GM21529 (cell line): ENCODE measurements around the gene TSPAN11.

Experiments
- ATAC-seq: cut with Tn5 transposase; IDR thresholded peaks from one replicate; pipeline ENCODE4 v1.9.1; 2021; ENCODE audit not compliant: unreplicated experiment

Gene TSPAN11

GRCh38 chr12:30977537-30978349 lies 51.2 kb downstream of the TSPAN11 start:
- no peak for ATAC-seq

- no peak for ATAC-seq
These were observed 52.1 kb downstream of the TSPAN11 start for GRCh38 chr12:30978639-30979038.

- ATAC-seq = no peak
These were observed 53.1 kb downstream of the TSPAN11 start for GRCh38 chr12:30979371-30980259.

GRCh38 chr12:30980955-30981662 lies 54.6 kb downstream of the TSPAN11 start:
- ATAC-seq = no peak

- ATAC-seq = no peak
These were observed 55.9 kb downstream of the TSPAN11 start for GRCh38 chr12:30982413-30982812.

GRCh38 chr12:30985814-30986452 lies 59.4 kb downstream of the TSPAN11 start:
- peak; percentile 59 for ATAC-seq

GRCh38 chr12:30988086-30988485 lies 61.5 kb downstream of the TSPAN11 start:
- no peak for ATAC-seq

GRCh38 chr12:30988646-30989286 lies 62.2 kb downstream of the TSPAN11 start:
- no peak for ATAC-seq

GRCh38 chr12:30989754-30990153 lies 63.2 kb downstream of the TSPAN11 start:
- peak; percentile 75 for ATAC-seq

- no peak for ATAC-seq
These were observed 63.8 kb downstream of the TSPAN11 start for GRCh38 chr12:30990316-30990715.

- no peak for ATAC-seq
These were observed 64.2 kb downstream of the TSPAN11 start for GRCh38 chr12:30990776-30991175.

- no peak for ATAC-seq
These were observed 64.9 kb downstream of the TSPAN11 start for GRCh38 chr12:30991466-30991865.

GRCh38 chr12:30992381-30992780 lies 65.8 kb downstream of the TSPAN11 start:
- no peak for ATAC-seq

GRCh38 chr12:30993766-30994165 lies 67.2 kb downstream of the TSPAN11 start:
- no peak for ATAC-seq

GRCh38 chr12:30994274-30994673 lies 67.7 kb downstream of the TSPAN11 start:
- no peak for ATAC-seq

- ATAC-seq = no peak
These were observed 69.7 kb downstream of the TSPAN11 start for GRCh38 chr12:30996255-30996654.

- ATAC-seq = no peak
These were observed 70.2 kb downstream of the TSPAN11 start for GRCh38 chr12:30996752-30997151.

GRCh38 chr12:30997685-30998440 lies 71.3 kb downstream of the TSPAN11 start:
- ATAC-seq = no peak

- ATAC-seq = no peak
These were observed 72.5 kb downstream of the TSPAN11 start for GRCh38 chr12:30999011-30999410.

- no peak for ATAC-seq
These were observed 73.2 kb downstream of the TSPAN11 start for GRCh38 chr12:30999723-31000122.
